ENCODE data around the gene GREB1. TPM values are rescaled to one million over a fixed set of nuclear protein-coding genes. Genes with fewer than 3 reads are reported as not detected.

The GREB1 gene
- total RNA-seq, 1 experiment from 2014 or later, result 6.2 TPM

DNA sequence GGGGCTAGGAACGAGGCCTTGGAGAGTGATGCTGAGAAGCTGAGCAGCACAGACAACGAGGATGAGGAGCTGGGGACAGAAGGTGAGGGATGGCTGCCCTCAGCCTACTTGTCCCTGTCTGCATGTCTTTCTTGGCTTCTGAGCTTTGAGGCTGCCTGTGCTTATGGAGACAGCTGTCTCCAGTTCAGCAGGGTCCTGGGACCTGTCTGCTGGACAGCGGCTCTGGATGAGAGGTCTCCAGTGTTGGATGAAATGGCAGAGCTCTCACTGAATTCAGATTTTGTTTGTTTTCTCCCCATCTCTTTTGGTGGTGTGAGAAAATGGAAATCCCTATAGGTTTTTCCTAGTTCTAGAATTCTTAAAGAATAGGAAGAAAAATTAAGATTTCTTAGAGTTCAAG, 81.4 kb downstream of the GREB1 start:
- H3K9me2 ChIP-seq (ENCODE audit: insufficient read depth), result no peaks in the 10 kb centered on the region
- H3K9ac ChIP-seq (ENCODE audit: low read length), result no peak overlapping the region
- no peaks in the 10 kb centered on the region for H3K9me3 ChIP-seq (ENCODE audit: control insufficient read depth in 1 of 2, insufficient read depth in 1 of 2, low read depth in 1 of 2, low read length in 2 of 2)
- peaks cover 0 to 5% of the 10 kb centered on the region in 2 experiments; a peak in 2 of 4 replicates for H3K4me1 ChIP-seq (ENCODE audit: control insufficient read depth in 1 of 2, insufficient read depth in 2 of 2, low read length in 2 of 2)
- DNase-seq (ENCODE audit: low read depth, low spot score), result no peak
- H3K79me2 ChIP-seq (ENCODE audit: insufficient read depth, low read length), result no peaks in the 10 kb centered on the region
- H4K20me1 ChIP-seq (ENCODE audit: insufficient read depth), result no peaks in the 10 kb centered on the region
- H3K4me2 ChIP-seq (ENCODE audit: low read length), result no peak overlapping the region
- no TSS peak for BruUV-seq (replicated peaks)
- no peak for TF ChIP-seq MAX (IDR thresholded peaks at IDR 0.05)
- TF ChIP-seq SRF (IDR thresholded peaks at IDR 0.05; ENCODE audit: low read depth), result no peak
- TF ChIP-seq TCF7L2 (IDR thresholded peaks at IDR 0.05; ENCODE audit: borderline replicate concordance, extremely low read depth, insufficient read depth, insufficient read length), result no peak
- TF ChIP-seq ZNF274 (IDR thresholded peaks at IDR 0.05; ENCODE audit: low read depth, low read length), result no peak
- TF ChIP-seq REST (IDR thresholded peaks at IDR 0.05; ENCODE audit: low read depth), result no peak
- TF ChIP-seq CBX3 (IDR thresholded peaks at IDR 0.05; ENCODE audit: low read depth), result no peak
- TF ChIP-seq, protein P1, sequence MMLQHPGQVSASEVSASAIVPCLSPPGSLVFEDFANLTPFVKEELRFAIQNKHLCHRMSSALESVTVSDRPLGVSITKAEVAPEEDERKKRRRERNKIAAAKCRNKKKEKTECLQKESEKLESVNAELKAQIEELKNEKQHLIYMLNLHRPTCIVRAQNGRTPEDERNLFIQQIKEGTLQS (IDR thresholded peaks at IDR 0.05), result no peak
- no peak for TF ChIP-seq FOSL1 (IDR thresholded peaks at IDR 0.05; ENCODE audit: low read depth)
- no peak for TF ChIP-seq ZBTB33 (IDR thresholded peaks at IDR 0.05; ENCODE audit: extremely low read depth, insufficient replicate concordance, low read length)
- TF ChIP-seq RAD21 (IDR thresholded peaks at IDR 0.05; ENCODE audit: low read depth), result no peak
- ChIA-PET POLR2A (no interaction called here), RAD21 (ENCODE audit: low non-redundant PET in 1 of 2, low total read pairs in 2 of 2, uncharacterized antibody in 2 of 2, unreplicated experiment in 2 of 2) (no interaction called here), CTCF (no interaction called here)
- intact Hi-C loops (cut with micrococcal nuclease), result no loop called here
- H3K27ac ChIP-seq (ENCODE audit: low read depth, low read length), result no peak overlapping the region
- no peaks in the 10 kb centered on the region for H3K27me3 ChIP-seq (ENCODE audit: insufficient read depth, low read length)
- no peak for ATAC-seq
- no peak overlapping the region for H3K4me3 ChIP-seq (replicated peaks in 1 of 2; ENCODE audit: low read depth in 1 of 2, low read length in 2 of 2)
- no peaks in the 10 kb centered on the region for H3K36me3 ChIP-seq (ENCODE audit: control insufficient read depth in 1 of 2, insufficient read depth in 2 of 2, low read length in 2 of 2)
- no peak overlapping the region for H2AFZ ChIP-seq (ENCODE audit: low read depth, low read length, poor library complexity, severe bottlenecking)
